Adrenal gland (tissue), 12 donors: Measurements from ENCODE around the gene NTRK1. TPM values are rescaled to one million over a fixed set of nuclear protein-coding genes. Genes with fewer than 3 reads are reported as not detected.

ENCODE experiments used
- DNase-seq, 7 donors: peaks; one replicate each; pipeline ENCODE4 v3.0.0-alpha.2; 2019 to 2020
- H3K27ac ChIP-seq, 5 donors: fragments of 200-600 bp; sonication (generic) in 4 of 5; 1 replicate in 3 of 5; 2 replicates in 2 of 5; pipeline versions ENCODE4 v1.5.1 to v1.8.0; 2016 to 2020; ENCODE audit warnings: mild to moderate bottlenecking in 1 of 5
- H3K27me3 ChIP-seq: fragments of 200-600 bp; 2 replicates; pipeline ENCODE4 v1.8.0; 2021
- H3K36me3 ChIP-seq, 2 donors: fragments of 200-600 bp; replicated peaks in 1 of 2; 1 replicate in 1 of 2; 2 replicates in 1 of 2; pipeline versions ENCODE4 v1.5.1 to v1.8.0; 2018 to 2022
- H3K4me1 ChIP-seq, 2 donors: fragments of 200-600 bp; replicated peaks in 1 of 2; 1 replicate in 1 of 2; 2 replicates in 1 of 2; pipeline versions ENCODE4 v1.5.1 to v1.8.0; 2018 to 2021
- H3K4me3 ChIP-seq, 4 donors: fragments of 200-600 bp; sonication (generic) in 3 of 4; one replicate each; pipeline ENCODE4 v1.5.1; 2016 to 2018
- H3K9me3 ChIP-seq, 3 donors: fragments of 200-600 bp; sonication (generic) in 1 of 3; replicated peaks in 1 of 3; 1 replicate in 2 of 3; 2 replicates in 1 of 3; pipeline versions ENCODE4 v1.5.1 to v1.8.0; 2016 to 2021
- CTCF ChIP-seq, 6 experiments: fragments of 450-650 bp in 4 of 6; fragments of 200-600 bp in 2 of 6; sonication (generic) in 1 of 6; IDR thresholded peaks; 1 replicate in 5 of 6; 2 replicates in 1 of 6; pipeline versions ENCODE4 v1.5.1 to v1.8.0; 2016 to 2021; ENCODE audit warnings: antibody characterized with exemption in 6 of 6, mild to moderate bottlenecking in 2 of 6, moderate library complexity in 1 of 6
- POLR2A ChIP-seq, 2 donors: fragments of 450-650 bp; IDR thresholded peaks; one replicate each; pipeline ENCODE4 v1.6.1; 2017; ENCODE audit warnings: antibody characterized with exemption in 2 of 2, mild to moderate bottlenecking in 2 of 2, moderate library complexity in 1 of 2
- WGBS, 4 donors: extraction: QIAGEN DNeasy Blood & Tissue Kit in 2 of 4; methylation state at CpG; one replicate each; pipeline versions ENCODE4 v1.1.5 to v1.1.7; 2013 to 2017; 5-methylcytosine and 5-hydroxymethylcytosine counted together
- intact Hi-C, 2 donors: fragments of 100-400 bp; cut with DNase I; formaldehyde crosslinking; loops; one replicate each; pipeline versions ENCODE4 v1.14.1 to v1.15.0; 2022 to 2023
- polyA plus RNA-seq, 3 donors: library from polyadenylated mRNA; stranded (reverse); fragments of 200-250 nt in 2 of 3; fragments of 350-450 nt in 1 of 3; fragmentation: Illumina TruSeq in 1 of 3; extraction: RNeasy Lipid Tissue Mini Kit (QIAGEN cat#74804) in 1 of 3; gene quantifications; one replicate each; pipeline ENCODE4 v1.2.3, GENCODE V29; 2013 to 2014
- total RNA-seq, 9 donors: library from RNA; depleted of rRNA in 4 of 9; stranded (reverse); fragments of >200 nt in 4 of 9; fragments of 120-200 nt in 1 of 9; fragmentation: NEBNext Ultra II Directional in 1 of 9; extraction: Animal tissue kit (Norgen Biotek cat#: 25700) in 1 of 9; gene quantifications; one replicate each; pipeline versions ENCODE4 v1.1.0 to v1.2.4, GENCODE V29; 2013 to 2023
- donor health status: healthy with polysubstance abuse.
- donor health status: Bipolar disorder and iron deficiency.
- donor health status: DM: yes; HTN: yes; CAD: no.
- donor health status: DM: no; HTN: no; CAD: no.
- donor health status: DM: no; HTN: no; CAD: no.
- donor health status: DM: yes; HTN: yes; CAD: no.

The NTRK1 gene
- total and polyA plus RNA-seq, 12 donors = 0.26 to 22.6 (median 5.7) TPM; not detected in 1

- 80 to 94% (median 83%) methylated on average over 2 to 6 of the region's 6 CpGs for WGBS, 4 donors
- Histone ChIP-seq H3K36me3 (no peaks in the 10 kb centered on the region), H3K4me3 (no peak overlapping the region), H3K27ac (no peak overlapping the region), H3K27me3 (peaks cover 34% of the 10 kb centered on the region), H3K9me3 (no peaks in the 10 kb centered on the region), H3K4me1 (peaks cover 14 to 28% of the 10 kb centered on the region in 2 donors)
- intact Hi-C loops = loop anchor here (10.0 kb wide), 2 partner anchors 138 to 168 kb away; partner anchors contain the start of genes ISG20L2 (in 1 of the 2) and METTL25B (in 1 of the 2)
- no peak for DNase-seq
- TF ChIP-seq POLR2A (IDR thresholded peaks at IDR 0.05) = no peak
- TF ChIP-seq CTCF (IDR thresholded peaks at IDR 0.05) = no peak
Observed at GRCh38 chr1:156862584-156862983, 1.9 kb downstream of the NTRK1 start.

GRCh38 chr1:156862997-156863599 is 2.4 kb downstream of the NTRK1 start:
- Histone ChIP-seq H3K27ac (no peak overlapping the region), H3K27me3 (peaks cover 34% of the 10 kb centered on the region), H3K4me3 (no peak overlapping the region), H3K36me3 (no peaks in the 10 kb centered on the region), H3K4me1 (peaks cover 14 to 28% of the 10 kb centered on the region in 2 donors), H3K9me3 (no peaks in the 10 kb centered on the region)
- no peak for DNase-seq
- WGBS, 4 donors = 52 to 65% (median 58%) methylated on average over 10 of the region's 10 CpGs
- TF ChIP-seq POLR2A (IDR thresholded peaks at IDR 0.05) = no peak
- no peak for TF ChIP-seq CTCF (IDR thresholded peaks at IDR 0.05)
- intact Hi-C loops = loop anchor here (10.0 kb wide), 2 partner anchors 138 to 168 kb away; partner anchors contain the start of genes ISG20L2 (in 1 of the 2) and METTL25B (in 1 of the 2)

- no peaks in the 10 kb centered on the region for H3K9me3 ChIP-seq
- no peaks in the 10 kb centered on the region for H3K36me3 ChIP-seq
- DNase-seq = no peak
- TF ChIP-seq CTCF (IDR thresholded peaks at IDR 0.05) = no peak
- H3K27me3 ChIP-seq = peaks cover 30% of the 10 kb centered on the region
- intact Hi-C loops = loop anchor here (10.0 kb wide), 2 partner anchors 139 to 169 kb away; partner anchors contain the start of genes ISG20L2 (in 1 of the 2) and METTL25B (in 1 of the 2)
- H3K4me3 ChIP-seq = no peak overlapping the region
- H3K4me1 ChIP-seq = peaks cover 14 to 23% of the 10 kb centered on the region in 2 donors
- 71 to 77% (median 74%) methylated on average over 6 to 7 of the region's 7 CpGs for WGBS, 4 donors
- no peak overlapping the region for H3K27ac ChIP-seq
Observed at GRCh38 chr1:156863631-156864030, 3.0 kb downstream of the NTRK1 start.

GRCh38 chr1:156864796-156865195 is 4.1 kb downstream of the NTRK1 start:
- no peaks in the 10 kb centered on the region for H3K36me3 ChIP-seq
- H3K4me3 ChIP-seq = no peak overlapping the region
- 86 to 100% (median 91%) methylated on average over 1 to 4 of the region's 4 CpGs for WGBS, 4 donors
- H3K27ac ChIP-seq = no peak overlapping the region
- TF ChIP-seq POLR2A (IDR thresholded peaks at IDR 0.05) (no peak), CTCF (IDR thresholded peaks at IDR 0.05) (no peak)
- no peaks in the 10 kb centered on the region for H3K9me3 ChIP-seq
- intact Hi-C loops = loop anchor here (10.0 kb wide), 2 partner anchors 140 to 170 kb away; partner anchors contain the start of genes ISG20L2 (in 1 of the 2) and METTL25B (in 1 of the 2)
- no peak for DNase-seq
- peaks cover 20% of the 10 kb centered on the region for H3K27me3 ChIP-seq
- H3K4me1 ChIP-seq = peaks cover 4 to 14% of the 10 kb centered on the region in 2 donors
